HEK293 (cell line): ENCODE results near the gene PALM.

ENCODE experiments used
- CTCF ChIA-PET: fragments of 350-600 bp; formaldehyde crosslinking; extraction: SDS; loops from one replicate; lab custom pipeline; 2021; ENCODE audit warnings: antibody characterized with exemption; lab: Yijun Ruan, JAX
- POLR2A ChIA-PET: fragments of 300-600 bp; formaldehyde crosslinking; extraction: SDS; loops from one replicate; lab custom pipeline; 2020; ENCODE audit warnings: antibody characterized with exemption, inconsistent platforms; lab: Yijun Ruan, JAX
- H3K27ac ChIP-seq: fragments of 200-500 bp; sonication (Bioruptor generic); 2 replicates; pipeline ENCODE4 v1.5.1; 2014; ENCODE audit warnings: low read depth, low read length, control low read depth, inconsistent platforms; ENCODE audit errors: extremely low read depth
- H3K36me3 ChIP-seq, 2 experiments: fragments of 200-500 bp in 1 of 2; sonication (Bioruptor generic) in 1 of 2; 1 replicate in 1 of 2; 2 replicates in 1 of 2; pipeline ENCODE4 v1.5.1; 2014 to 2017; ENCODE audit warnings: inconsistent platforms in 2 of 2, low read length in 2 of 2; ENCODE audit not compliant: control insufficient read depth in 2 of 2, insufficient read depth in 1 of 2
- H3K4me1 ChIP-seq: fragments of 200-500 bp; sonication (Bioruptor generic); 2 replicates; pipeline ENCODE4 v1.5.1; 2014; ENCODE audit warnings: mild to moderate bottlenecking, low read length, inconsistent platforms; ENCODE audit not compliant: control insufficient read depth, insufficient read depth
- H3K4me3 ChIP-seq: 2 replicates; pipeline ENCODE4 v1.5.1; 2011; ENCODE audit warnings: low read depth, mild to moderate bottlenecking, control low read depth, low read length, moderate library complexity
- H3K9me3 ChIP-seq: fragments of 200-500 bp; sonication (Bioruptor generic); 2 replicates; pipeline ENCODE4 v1.5.1; 2014; ENCODE audit warnings: low read depth, low read length, inconsistent platforms; ENCODE audit not compliant: control insufficient read depth, insufficient read depth
- CTCF ChIP-seq: fragments of 450-650 bp; formaldehyde crosslinking; IDR thresholded peaks from 2 replicates; pipeline ENCODE4 v1.5.1; 2016; ENCODE audit warnings: missing biosample characterization, missing genetic modification characterization
- OSR2 ChIP-seq: fragments of 450-650 bp; formaldehyde crosslinking; IDR thresholded peaks from 2 replicates; pipeline ENCODE4 v1.5.1; 2016; ENCODE audit warnings: missing biosample characterization, missing genetic modification characterization
- ZBTB6 ChIP-seq: fragments of 450-650 bp; formaldehyde crosslinking; IDR thresholded peaks from 2 replicates; pipeline ENCODE4 v1.5.1; 2017; ENCODE audit warnings: missing biosample characterization, missing genetic modification characterization
- ZEB2 ChIP-seq: fragments of 450-650 bp; formaldehyde crosslinking; IDR thresholded peaks from 2 replicates; pipeline ENCODE4 v1.5.1; 2016; ENCODE audit warnings: missing biosample characterization, missing genetic modification characterization
- ZNF214 ChIP-seq: fragments of 450-650 bp; formaldehyde crosslinking; IDR thresholded peaks from 2 replicates; pipeline ENCODE4 v1.5.1; 2017; ENCODE audit warnings: missing biosample characterization, mild to moderate bottlenecking, missing genetic modification characterization, borderline replicate concordance
- ZNF521 ChIP-seq: fragments of 450-650 bp; formaldehyde crosslinking; IDR thresholded peaks from 2 replicates; pipeline ENCODE4 v1.5.1; 2017; ENCODE audit warnings: missing biosample characterization, mild to moderate bottlenecking, missing genetic modification characterization
- ZNF560 ChIP-seq: fragments of 450-650 bp; formaldehyde crosslinking; IDR thresholded peaks from 2 replicates; pipeline ENCODE4 v1.5.1; 2017; ENCODE audit warnings: missing biosample characterization, missing genetic modification characterization, borderline replicate concordance
- ZNF596 ChIP-seq: fragments of 450-650 bp; IDR thresholded peaks from 2 replicates; pipeline ENCODE4 v1.5.0; 2018; ENCODE audit warnings: missing biosample characterization, mild to moderate bottlenecking, missing genetic modification characterization, moderate library complexity
- ZNF76 ChIP-seq: fragments of 450-650 bp; formaldehyde crosslinking; IDR thresholded peaks from 2 replicates; pipeline ENCODE4; 2016; ENCODE audit warnings: low read depth, missing biosample characterization, missing genetic modification characterization, borderline replicate concordance
- ZNF792 ChIP-seq: fragments of 450-650 bp; formaldehyde crosslinking; IDR thresholded peaks from 2 replicates; pipeline ENCODE4 v1.5.1; 2016; ENCODE audit warnings: missing biosample characterization, missing genetic modification characterization
- ZNF837 ChIP-seq: fragments of 450-650 bp; formaldehyde crosslinking; IDR thresholded peaks from 2 replicates; pipeline ENCODE4 v1.5.1; 2016; ENCODE audit warnings: missing biosample characterization, missing genetic modification characterization
- TF ChIP-seq, protein P1 (sequence below): fragments of 450-650 bp; formaldehyde crosslinking; IDR thresholded peaks from 2 replicates; pipeline ENCODE4 v1.5.1; 2016; ENCODE audit warnings: missing biosample characterization, missing genetic modification characterization

The PALM gene

GRCh38 chr19:756821-757688 is 48.3 kb downstream of the PALM start:
- TF ChIP-seq ZNF521 (tag by site-specific recombination) = no peak
- H3K4me1 ChIP-seq = no peaks in the 10 kb centered on the region
- ChIA-PET CTCF (no interaction called here), POLR2A (no interaction called here)
- H3K27ac ChIP-seq = no peak overlapping the region
- H3K9me3 ChIP-seq = no peaks in the 10 kb centered on the region
- no peak overlapping the region for H3K4me3 ChIP-seq
- H3K36me3 ChIP-seq = no peaks in the 10 kb centered on the region

- H3K27ac ChIP-seq = no peak overlapping the region
- POLR2A ChIA-PET = no interaction called here
- no peak overlapping the region for H3K4me3 ChIP-seq
- H3K36me3 ChIP-seq = no peaks in the 10 kb centered on the region
- H3K4me1 ChIP-seq = no peaks in the 10 kb centered on the region
- no peak for TF ChIP-seq ZNF560 (tag by site-specific recombination)
- TF ChIP-seq, protein P1, sequence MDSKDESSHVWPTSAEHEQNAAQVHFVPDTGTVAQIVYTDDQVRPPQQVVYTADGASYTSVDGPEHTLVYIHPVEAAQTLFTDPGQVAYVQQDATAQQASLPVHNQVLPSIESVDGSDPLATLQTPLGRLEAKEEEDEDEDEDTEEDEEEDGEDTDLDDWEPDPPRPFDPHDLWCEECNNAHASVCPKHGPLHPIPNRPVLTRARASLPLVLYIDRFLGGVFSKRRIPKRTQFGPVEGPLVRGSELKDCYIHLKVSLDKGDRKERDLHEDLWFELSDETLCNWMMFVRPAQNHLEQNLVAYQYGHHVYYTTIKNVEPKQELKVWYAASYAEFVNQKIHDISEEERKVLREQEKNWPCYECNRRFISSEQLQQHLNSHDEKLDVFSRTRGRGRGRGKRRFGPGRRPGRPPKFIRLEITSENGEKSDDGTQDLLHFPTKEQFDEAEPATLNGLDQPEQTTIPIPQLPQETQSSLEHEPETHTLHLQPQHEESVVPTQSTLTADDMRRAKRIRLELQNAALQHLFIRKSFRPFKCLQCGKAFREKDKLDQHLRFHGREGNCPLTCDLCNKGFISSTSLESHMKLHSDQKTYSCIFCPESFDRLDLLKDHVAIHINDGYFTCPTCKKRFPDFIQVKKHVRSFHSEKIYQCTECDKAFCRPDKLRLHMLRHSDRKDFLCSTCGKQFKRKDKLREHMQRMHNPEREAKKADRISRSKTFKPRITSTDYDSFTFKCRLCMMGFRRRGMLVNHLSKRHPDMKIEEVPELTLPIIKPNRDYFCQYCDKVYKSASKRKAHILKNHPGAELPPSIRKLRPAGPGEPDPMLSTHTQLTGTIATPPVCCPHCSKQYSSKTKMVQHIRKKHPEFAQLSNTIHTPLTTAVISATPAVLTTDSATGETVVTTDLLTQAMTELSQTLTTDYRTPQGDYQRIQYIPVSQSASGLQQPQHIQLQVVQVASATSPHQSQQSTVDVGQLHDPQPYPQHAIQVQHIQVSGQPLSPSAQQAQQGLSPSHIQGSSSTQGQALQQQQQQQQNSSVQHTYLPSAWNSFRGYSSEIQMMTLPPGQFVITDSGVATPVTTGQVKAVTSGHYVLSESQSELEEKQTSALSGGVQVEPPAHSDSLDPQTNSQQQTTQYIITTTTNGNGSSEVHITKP = no peak
- TF ChIP-seq OSR2 (tag by site-specific recombination) = no peak
- TF ChIP-seq ZEB2 (tag by site-specific recombination) = no peak
- TF ChIP-seq ZNF76 (tag by site-specific recombination) = no peak
- no peak for TF ChIP-seq ZNF792 (tag by site-specific recombination)
- no peak for TF ChIP-seq ZNF214 (tag by site-specific recombination)
- TF ChIP-seq CTCF (tag by site-specific recombination) = no peak
- no peak for TF ChIP-seq ZNF596 (tag by site-specific recombination)
- no peak for TF ChIP-seq ZBTB6 (tag by site-specific recombination)
- no peak for TF ChIP-seq ZNF837
- CTCF ChIA-PET = interaction anchor here (0.5 kb wide), 1 partner anchor 487 kb away, joined by 3 read pairs; no protein-coding TSS in a partner anchor
- H3K9me3 ChIP-seq = no peaks in the 10 kb centered on the region
Observed at GRCh38 chr19:757811-758668, 49.3 kb downstream of the PALM start.
